Fibroblast of lung (primary cell): ENCODE data around the gene TSPAN5. TPM values are rescaled to one million over a fixed set of nuclear protein-coding genes. Genes with fewer than 3 reads are reported as not detected.

Experiments used
- DNase-seq, 2 donors: peaks; one replicate each; pipeline versions ENCODE4 v3.0.0 to v3.0.0-alpha.2; 2010; ENCODE audit warnings: low read depth in 2 of 2
- H2AFZ ChIP-seq: 2 replicates; pipeline ENCODE4 v1.5.1; 2012; ENCODE audit warnings: low read length, control low read depth, inconsistent platforms
- H3K27ac ChIP-seq: 2 replicates; pipeline ENCODE4 v1.5.1; 2011; ENCODE audit warnings: low read length, control low read depth; ENCODE audit not compliant: insufficient read depth
- H3K27me3 ChIP-seq: 2 replicates; pipeline ENCODE4 v1.5.1; 2011; ENCODE audit warnings: mild to moderate bottlenecking, low read length; ENCODE audit not compliant: control insufficient read depth, insufficient read depth
- H3K36me3 ChIP-seq: 2 replicates; pipeline ENCODE4 v1.5.1; 2011; ENCODE audit warnings: low read length; ENCODE audit not compliant: control insufficient read depth, insufficient read depth
- H3K4me1 ChIP-seq: 2 replicates; pipeline ENCODE4 v1.5.1; 2011; ENCODE audit warnings: low read length; ENCODE audit not compliant: control insufficient read depth, insufficient read depth; ENCODE audit errors: extremely low read depth
- H3K4me2 ChIP-seq: 2 replicates; pipeline ENCODE4 v1.5.1; 2011; ENCODE audit warnings: low read length, control low read depth; ENCODE audit not compliant: insufficient read depth; ENCODE audit errors: extremely low read depth
- H3K4me3 ChIP-seq, 4 experiments: fragments of 200-600 bp in 1 of 4; sonication (generic) in 1 of 4; replicated peaks in 1 of 4; 2 replicates each; pipeline ENCODE4 v1.5.1; 2011 to 2016; ENCODE audit warnings: low read length in 4 of 4, low read depth in 3 of 4, mild to moderate bottlenecking in 3 of 4, control low read depth in 2 of 4, inconsistent platforms in 1 of 4, mixed read lengths in 1 of 4; ENCODE audit not compliant: insufficient read depth in 1 of 4; ENCODE audit errors: control extremely low read depth in 1 of 4
- H3K79me2 ChIP-seq: 2 replicates; pipeline ENCODE4 v1.5.1; 2012; ENCODE audit warnings: mild to moderate bottlenecking, low read length, inconsistent platforms; ENCODE audit not compliant: control insufficient read depth, insufficient read depth
- H3K9ac ChIP-seq: 2 replicates; pipeline ENCODE4 v1.5.1; 2011; ENCODE audit warnings: mild to moderate bottlenecking, low read length, control low read depth; ENCODE audit not compliant: insufficient read depth
- H3K9me3 ChIP-seq: 2 replicates; pipeline ENCODE4 v1.5.1; 2012; ENCODE audit warnings: low read depth, low read length; ENCODE audit not compliant: control insufficient read depth, insufficient read depth
- H4K20me1 ChIP-seq: 2 replicates; pipeline ENCODE4 v1.5.1; 2011; ENCODE audit warnings: low read length; ENCODE audit not compliant: control insufficient read depth, insufficient read depth; ENCODE audit errors: extremely low read depth
- CTCF ChIP-seq, 2 donors: IDR thresholded peaks in 1 of 2; conservative IDR thresholded peaks in 1 of 2; 1 replicate in 1 of 2; 2 replicates in 1 of 2; pipeline ENCODE4 v1.5.1; 2011 to 2012; ENCODE audit warnings: low read length in 2 of 2, control low read depth in 1 of 2, inconsistent platforms in 1 of 2, low read depth in 1 of 2, mild to moderate bottlenecking in 1 of 2
- EZH2 ChIP-seq: IDR thresholded peaks from 2 replicates; pipeline ENCODE4 v1.5.1; 2012; ENCODE audit warnings: low read length, control low read depth, mild to moderate bottlenecking; ENCODE audit errors: missing control alignments
- polyA plus RNA-seq, 2 donors: library from polyadenylated mRNA; depleted of rRNA in 1 of 2; stranded (reverse) in 1 of 2; unstranded in 1 of 2; fragments of >200 nt; gene quantifications; 2 replicates each; pipeline ENCODE4 v1.2.1, GENCODE V29; 2011 to 2012; ENCODE audit warnings: missing spikeins in 1 of 2
- total RNA-seq: library from RNA; depleted of rRNA; stranded (reverse); fragments of >200 nt; gene quantifications from 2 replicates; pipeline ENCODE4 v1.2.1, GENCODE V29; 2014

Gene TSPAN5
- total and polyA plus RNA-seq, 2 donors (not counting 1 experiment from before 2014, with no cell fraction given): 109 to 129 TPM

DNA sequence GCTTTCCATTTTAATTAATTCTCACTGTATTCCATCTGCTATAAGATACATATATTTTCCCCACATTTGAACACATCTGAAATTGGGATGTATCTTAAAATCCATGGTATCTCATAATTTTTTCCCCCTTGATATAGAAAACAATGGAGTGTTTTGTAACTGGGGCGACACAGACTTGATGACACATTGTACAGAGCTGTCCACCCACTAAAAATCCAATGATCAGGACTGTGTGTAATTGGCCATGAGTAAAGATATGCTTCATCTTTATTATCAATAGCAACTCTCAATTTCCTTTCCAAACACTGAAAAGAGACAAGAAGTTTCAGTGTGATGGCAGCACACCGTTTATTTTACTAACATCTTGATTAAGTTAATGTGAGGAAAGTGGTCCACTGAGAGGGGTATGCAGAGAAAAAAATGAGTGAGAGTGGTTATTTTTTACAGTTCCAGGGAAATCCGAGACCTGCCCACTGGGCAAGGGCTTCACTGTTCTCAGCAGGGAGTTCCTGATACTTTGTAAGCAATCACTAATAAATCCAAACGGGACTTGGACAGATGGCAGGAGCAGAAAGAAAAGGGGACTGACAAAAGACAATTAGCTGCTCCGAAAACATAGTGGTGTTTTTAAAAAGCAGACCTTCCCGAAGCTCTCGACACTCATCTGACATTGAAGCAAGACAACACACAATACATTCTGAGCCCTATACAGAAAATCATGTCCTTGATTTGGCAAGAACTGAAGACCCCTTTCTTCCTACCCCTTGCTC, 149.4 kb downstream of the TSPAN5 start:
- no peak for TF ChIP-seq CTCF (conservative IDR thresholded peaks at IDR 0.05 in 1 of 2, IDR thresholded peaks at IDR 0.05 in 1 of 2; ENCODE audit: low read depth in 1 of 2, low read length in 2 of 2)
- TF ChIP-seq EZH2: no peak
- Histone ChIP-seq H3K36me3 (no peaks in the 10 kb centered on the region), H3K4me3 (no peak overlapping the region), H3K9me3 (no peaks in the 10 kb centered on the region), H3K4me1 (peaks cover 6% of the 10 kb centered on the region), H3K9ac (no peak overlapping the region), H3K27me3 (no peaks in the 10 kb centered on the region), H3K27ac (peak overlapping the region; percentile 22), H4K20me1 (no peaks in the 10 kb centered on the region), H3K4me2 (no peak overlapping the region), H2AFZ (no peak overlapping the region), H3K79me2 (peaks cover 40% of the 10 kb centered on the region)
- peak in 1 of 2 donors; percentile 48 for DNase-seq

- no peaks in the 10 kb centered on the region for H3K9me3 ChIP-seq
- no peaks in the 10 kb centered on the region for H3K27me3 ChIP-seq
- H3K79me2 ChIP-seq: peaks cover 36% of the 10 kb centered on the region
- no peak overlapping the region for H3K27ac ChIP-seq
- no peak overlapping the region for H3K4me2 ChIP-seq
- H4K20me1 ChIP-seq: peaks cover 2% of the 10 kb centered on the region
- TF ChIP-seq CTCF (conservative IDR thresholded peaks at IDR 0.05 in 1 of 2, IDR thresholded peaks at IDR 0.05 in 1 of 2; ENCODE audit: low read depth in 1 of 2, low read length in 2 of 2): no peak
- peaks cover 6% of the 10 kb centered on the region for H3K4me1 ChIP-seq
- H3K4me3 ChIP-seq: no peak overlapping the region
- H3K9ac ChIP-seq: no peak overlapping the region
- H3K36me3 ChIP-seq: no peaks in the 10 kb centered on the region
- no peak for DNase-seq
- H2AFZ ChIP-seq: no peak overlapping the region
These were observed 150.2 kb downstream of the TSPAN5 start for GRCh38 chr4:98508248-98508647.

GRCh38 chr4:98507299-98507698, 151.1 kb downstream of the TSPAN5 start:
- TF ChIP-seq EZH2 (no peak), CTCF (conservative IDR thresholded peaks at IDR 0.05 in 1 of 2, IDR thresholded peaks at IDR 0.05 in 1 of 2; ENCODE audit: low read depth in 1 of 2, low read length in 2 of 2) (no peak)
- H3K27ac ChIP-seq: no peak overlapping the region
- H2AFZ ChIP-seq: no peak overlapping the region
- peaks cover 27% of the 10 kb centered on the region for H3K79me2 ChIP-seq
- no peaks in the 10 kb centered on the region for H3K36me3 ChIP-seq
- no peaks in the 10 kb centered on the region for H3K27me3 ChIP-seq
- H3K4me2 ChIP-seq: no peak overlapping the region
- H4K20me1 ChIP-seq: peaks cover 2% of the 10 kb centered on the region
- no peaks in the 10 kb centered on the region for H3K9me3 ChIP-seq
- H3K4me3 ChIP-seq: no peak overlapping the region
- H3K4me1 ChIP-seq: peaks cover 6% of the 10 kb centered on the region
- no peak for DNase-seq
- no peak overlapping the region for H3K9ac ChIP-seq
